Lower leg skin (tissue), 3 donors: ENCODE measurements around the gene GLB1L2.

ENCODE experiments used
- POLR2A ChIP-seq, 2 donors: fragments of 450-650 bp; IDR thresholded peaks; one replicate each; pipeline ENCODE4 v1.6.1; 2016 to 2017; ENCODE audit warnings: antibody characterized with exemption in 2 of 2, mild to moderate bottlenecking in 1 of 2, moderate library complexity in 1 of 2
- TF ChIP-seq, protein P1 (sequence below), 3 donors: fragments of 450-650 bp; IDR thresholded peaks; one replicate each; pipeline ENCODE4 v1.5.1; 2016; ENCODE audit warnings: antibody characterized with exemption in 3 of 3, mild to moderate bottlenecking in 3 of 3, moderate library complexity in 2 of 3

DNA sequence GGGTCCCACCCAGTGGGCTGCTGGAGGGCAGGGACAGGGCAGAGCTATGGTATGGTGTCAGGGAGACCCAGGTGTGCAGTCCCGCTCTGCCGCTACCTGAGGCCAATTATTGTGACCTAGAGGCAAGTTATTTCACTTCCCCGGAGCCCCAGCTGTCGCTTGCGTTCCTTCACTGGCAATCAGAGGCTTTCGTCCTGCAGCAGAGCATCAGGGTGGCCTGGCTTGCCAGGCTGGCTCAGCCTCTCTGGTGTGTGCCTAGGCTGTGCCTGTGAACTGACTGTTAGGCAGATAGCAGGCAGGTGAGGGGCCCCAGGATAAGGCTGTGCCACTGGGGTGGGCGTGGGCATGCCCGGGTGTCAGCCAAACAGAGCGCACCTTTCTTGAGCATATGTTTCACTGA, 31.4 kb downstream of the GLB1L2 start:
- no peak for TF ChIP-seq POLR2A (IDR thresholded peaks at IDR 0.05)
- TF ChIP-seq, protein P1, sequence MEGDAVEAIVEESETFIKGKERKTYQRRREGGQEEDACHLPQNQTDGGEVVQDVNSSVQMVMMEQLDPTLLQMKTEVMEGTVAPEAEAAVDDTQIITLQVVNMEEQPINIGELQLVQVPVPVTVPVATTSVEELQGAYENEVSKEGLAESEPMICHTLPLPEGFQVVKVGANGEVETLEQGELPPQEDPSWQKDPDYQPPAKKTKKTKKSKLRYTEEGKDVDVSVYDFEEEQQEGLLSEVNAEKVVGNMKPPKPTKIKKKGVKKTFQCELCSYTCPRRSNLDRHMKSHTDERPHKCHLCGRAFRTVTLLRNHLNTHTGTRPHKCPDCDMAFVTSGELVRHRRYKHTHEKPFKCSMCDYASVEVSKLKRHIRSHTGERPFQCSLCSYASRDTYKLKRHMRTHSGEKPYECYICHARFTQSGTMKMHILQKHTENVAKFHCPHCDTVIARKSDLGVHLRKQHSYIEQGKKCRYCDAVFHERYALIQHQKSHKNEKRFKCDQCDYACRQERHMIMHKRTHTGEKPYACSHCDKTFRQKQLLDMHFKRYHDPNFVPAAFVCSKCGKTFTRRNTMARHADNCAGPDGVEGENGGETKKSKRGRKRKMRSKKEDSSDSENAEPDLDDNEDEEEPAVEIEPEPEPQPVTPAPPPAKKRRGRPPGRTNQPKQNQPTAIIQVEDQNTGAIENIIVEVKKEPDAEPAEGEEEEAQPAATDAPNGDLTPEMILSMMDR (IDR thresholded peaks at IDR 0.05), result no peak
